Measurements from ENCODE around the gene TEKT3.

The TEKT3 gene

GRCh38 chr17:15262291-15263205 is 78.8 kb downstream of the TEKT3 start:
- TF ChIP-seq CTCF (conservative IDR thresholded peaks at IDR 0.05; ENCODE audit: control insufficient read depth, insufficient read depth, low read depth, low read length) = no peak
- DNase-seq (ENCODE audit: low read depth) = peak; percentile 94
- peak overlapping the region; percentile 76 for H3K4me3 ChIP-seq (ENCODE audit: control insufficient read depth, low read depth, low read length)

DNA sequence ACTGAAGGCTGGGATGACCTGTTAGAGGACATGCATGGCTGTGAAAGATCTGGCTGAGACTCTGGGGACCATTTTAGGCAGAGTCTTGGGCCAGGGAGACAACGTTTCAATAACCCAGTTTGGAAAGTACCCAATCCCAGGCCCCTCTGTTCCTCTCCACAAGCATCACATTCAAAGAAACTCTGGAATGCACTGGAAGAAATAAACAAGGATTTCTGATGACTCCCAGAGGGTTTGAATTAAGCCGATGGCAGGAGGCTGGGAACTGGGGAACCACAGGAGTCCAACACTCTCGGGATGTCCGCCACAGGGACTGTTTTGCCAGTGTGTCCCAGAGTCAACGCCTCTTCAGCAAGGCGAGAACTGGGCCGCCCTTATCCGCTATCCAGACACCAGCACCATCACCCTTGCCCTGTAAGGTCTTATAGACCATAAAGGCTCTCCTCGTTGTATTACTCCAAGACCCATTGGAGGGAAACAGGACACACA is 79.6 kb downstream of the TEKT3 start:
- no peak for DNase-seq (ENCODE audit: low read depth)
- peak overlapping the region; percentile 76 for H3K4me3 ChIP-seq (ENCODE audit: control insufficient read depth, low read depth, low read length)
- TF ChIP-seq CTCF (conservative IDR thresholded peaks at IDR 0.05; ENCODE audit: control insufficient read depth, insufficient read depth, low read depth, low read length) = no peak

DNA sequence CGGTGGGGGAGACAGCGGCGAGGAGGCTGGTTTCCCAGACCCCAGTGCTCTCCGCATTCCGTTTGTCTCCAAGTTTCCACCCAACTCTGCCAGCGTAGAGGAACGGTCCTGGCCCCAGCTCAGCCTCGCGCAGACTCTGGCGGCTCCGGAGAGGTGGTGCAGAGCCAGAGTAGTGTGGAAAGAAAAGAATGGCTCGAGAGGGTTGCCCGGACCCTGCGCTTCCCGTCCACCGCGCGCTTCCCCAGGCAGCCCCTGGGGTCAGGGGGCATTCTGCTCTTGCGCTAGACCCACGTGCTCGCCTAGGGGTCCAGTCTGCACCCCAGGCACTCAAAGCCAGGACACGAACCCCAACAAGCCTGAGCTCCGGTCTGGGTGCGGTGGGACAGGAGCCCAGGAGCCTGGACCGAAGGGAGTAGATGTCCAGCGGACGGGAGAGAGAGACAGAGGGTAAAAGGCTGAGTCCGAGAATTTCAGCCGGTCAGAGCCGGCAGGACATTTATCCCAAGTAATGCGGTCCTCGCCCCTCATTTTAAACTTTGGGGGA is 80.1 kb downstream of the TEKT3 start:
- peak; percentile 15 for TF ChIP-seq CTCF (conservative IDR thresholded peaks at IDR 0.05; ENCODE audit: control insufficient read depth, insufficient read depth, low read depth, low read length)
- H3K4me3 ChIP-seq (ENCODE audit: control insufficient read depth, low read depth, low read length) = peak overlapping the region; percentile 76
- DNase-seq (ENCODE audit: low read depth) = peak; percentile 50

DNA sequence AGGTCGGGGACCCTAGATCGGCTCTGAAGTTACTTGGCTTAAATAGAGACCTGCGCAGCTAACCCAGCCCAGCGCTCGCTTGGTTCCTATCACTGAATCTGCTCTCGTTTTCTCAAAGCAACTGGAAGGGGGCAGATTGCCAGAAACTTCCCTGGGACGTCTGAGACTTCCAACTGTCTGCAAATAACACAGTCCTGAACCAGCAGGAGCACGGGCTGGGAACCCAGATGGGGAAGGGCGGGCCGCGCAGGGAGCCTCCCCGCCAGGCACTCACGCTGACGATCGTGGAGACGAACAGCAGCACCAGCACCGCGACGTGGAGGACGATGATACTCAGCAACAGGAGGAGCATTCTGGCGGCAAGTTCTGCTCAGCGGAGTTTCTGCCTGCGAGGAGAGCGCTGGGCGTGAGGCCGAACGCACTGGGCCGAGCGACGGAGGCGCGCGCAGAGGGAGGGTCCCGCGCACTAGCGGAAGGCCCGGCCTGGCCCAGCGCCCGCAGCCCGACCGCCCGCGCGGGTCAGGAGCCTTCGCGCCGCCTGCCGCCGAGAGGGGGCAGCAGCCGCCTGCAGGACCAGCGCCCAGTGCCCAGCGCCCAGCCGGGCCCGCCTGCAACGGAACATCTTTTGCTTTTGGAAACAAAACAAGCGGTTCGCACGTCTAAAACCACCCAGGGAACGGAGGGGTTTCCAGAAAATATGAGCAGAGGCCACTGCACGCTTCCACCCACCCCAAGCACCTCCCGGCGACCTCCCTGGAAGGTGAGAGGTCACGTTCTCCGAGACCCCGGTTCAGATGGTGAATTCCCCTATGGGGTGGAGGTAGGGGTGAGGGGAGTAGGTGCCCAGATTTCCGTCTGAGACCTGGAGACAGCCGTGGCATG is 80.8 kb downstream of the TEKT3 start:
- H3K4me3 ChIP-seq (ENCODE audit: control insufficient read depth, low read depth, low read length) = peak overlapping the region; percentile 76
- peak; percentile 92 for DNase-seq (ENCODE audit: low read depth)
- no peak for TF ChIP-seq CTCF (conservative IDR thresholded peaks at IDR 0.05; ENCODE audit: control insufficient read depth, insufficient read depth, low read depth, low read length)

DNA sequence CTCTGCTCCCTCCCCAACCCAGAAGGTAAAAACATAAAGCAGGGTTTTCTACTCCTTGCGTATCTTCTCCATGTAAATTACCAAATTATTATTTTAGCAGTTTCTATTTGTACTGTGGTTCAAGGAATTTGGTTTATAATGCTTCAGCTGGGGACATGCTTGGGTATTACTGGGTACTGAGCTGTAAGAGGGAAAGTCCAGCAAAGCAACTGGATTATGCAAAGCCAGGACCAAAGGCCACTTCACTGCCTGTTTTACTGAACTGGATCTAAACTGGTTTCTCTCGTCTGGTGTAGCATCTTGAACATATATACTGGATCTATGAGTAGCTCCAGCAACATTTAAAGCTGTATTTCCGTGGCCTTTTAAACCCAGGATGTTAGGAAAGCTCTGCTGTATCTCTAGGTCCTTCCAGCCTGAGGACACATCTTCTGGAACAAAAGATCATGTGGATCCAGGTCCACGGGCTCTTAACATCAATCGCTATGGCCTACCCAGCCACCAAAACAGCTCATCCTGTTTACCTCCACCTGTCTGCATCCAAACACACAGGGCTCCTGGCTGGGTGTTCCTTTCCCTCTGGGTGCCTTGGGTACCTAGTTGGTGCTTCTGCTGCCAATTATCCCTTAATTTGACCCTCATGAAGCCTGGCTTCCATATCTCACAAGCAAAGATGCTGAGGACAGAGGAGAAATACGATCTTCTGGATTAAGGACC is 83.4 kb downstream of the TEKT3 start:
- TF ChIP-seq CTCF (conservative IDR thresholded peaks at IDR 0.05; ENCODE audit: control insufficient read depth, insufficient read depth, low read depth, low read length) = no peak
- H3K4me3 ChIP-seq (ENCODE audit: control insufficient read depth, low read depth, low read length) = no peak overlapping the region
- DNase-seq (ENCODE audit: low read depth) = no peak

Measured in fibroblast of mammary gland (primary cell).